ENCODE data around the gene ENTREP1.

The ENTREP1 gene

GRCh38 chr9:69420611-69421270 lies 95.7 kb downstream of the ENTREP1 start:
- DNase-seq (ENCODE audit: low read depth) = no peak
- H3K4me3 ChIP-seq (ENCODE audit: low read depth, low read length) = no peak overlapping the region
- TF ChIP-seq, protein P1, sequence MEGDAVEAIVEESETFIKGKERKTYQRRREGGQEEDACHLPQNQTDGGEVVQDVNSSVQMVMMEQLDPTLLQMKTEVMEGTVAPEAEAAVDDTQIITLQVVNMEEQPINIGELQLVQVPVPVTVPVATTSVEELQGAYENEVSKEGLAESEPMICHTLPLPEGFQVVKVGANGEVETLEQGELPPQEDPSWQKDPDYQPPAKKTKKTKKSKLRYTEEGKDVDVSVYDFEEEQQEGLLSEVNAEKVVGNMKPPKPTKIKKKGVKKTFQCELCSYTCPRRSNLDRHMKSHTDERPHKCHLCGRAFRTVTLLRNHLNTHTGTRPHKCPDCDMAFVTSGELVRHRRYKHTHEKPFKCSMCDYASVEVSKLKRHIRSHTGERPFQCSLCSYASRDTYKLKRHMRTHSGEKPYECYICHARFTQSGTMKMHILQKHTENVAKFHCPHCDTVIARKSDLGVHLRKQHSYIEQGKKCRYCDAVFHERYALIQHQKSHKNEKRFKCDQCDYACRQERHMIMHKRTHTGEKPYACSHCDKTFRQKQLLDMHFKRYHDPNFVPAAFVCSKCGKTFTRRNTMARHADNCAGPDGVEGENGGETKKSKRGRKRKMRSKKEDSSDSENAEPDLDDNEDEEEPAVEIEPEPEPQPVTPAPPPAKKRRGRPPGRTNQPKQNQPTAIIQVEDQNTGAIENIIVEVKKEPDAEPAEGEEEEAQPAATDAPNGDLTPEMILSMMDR (IDR thresholded peaks at IDR 0.05; ENCODE audit: low read depth, low read length, missing control alignments) = no peak

DNA sequence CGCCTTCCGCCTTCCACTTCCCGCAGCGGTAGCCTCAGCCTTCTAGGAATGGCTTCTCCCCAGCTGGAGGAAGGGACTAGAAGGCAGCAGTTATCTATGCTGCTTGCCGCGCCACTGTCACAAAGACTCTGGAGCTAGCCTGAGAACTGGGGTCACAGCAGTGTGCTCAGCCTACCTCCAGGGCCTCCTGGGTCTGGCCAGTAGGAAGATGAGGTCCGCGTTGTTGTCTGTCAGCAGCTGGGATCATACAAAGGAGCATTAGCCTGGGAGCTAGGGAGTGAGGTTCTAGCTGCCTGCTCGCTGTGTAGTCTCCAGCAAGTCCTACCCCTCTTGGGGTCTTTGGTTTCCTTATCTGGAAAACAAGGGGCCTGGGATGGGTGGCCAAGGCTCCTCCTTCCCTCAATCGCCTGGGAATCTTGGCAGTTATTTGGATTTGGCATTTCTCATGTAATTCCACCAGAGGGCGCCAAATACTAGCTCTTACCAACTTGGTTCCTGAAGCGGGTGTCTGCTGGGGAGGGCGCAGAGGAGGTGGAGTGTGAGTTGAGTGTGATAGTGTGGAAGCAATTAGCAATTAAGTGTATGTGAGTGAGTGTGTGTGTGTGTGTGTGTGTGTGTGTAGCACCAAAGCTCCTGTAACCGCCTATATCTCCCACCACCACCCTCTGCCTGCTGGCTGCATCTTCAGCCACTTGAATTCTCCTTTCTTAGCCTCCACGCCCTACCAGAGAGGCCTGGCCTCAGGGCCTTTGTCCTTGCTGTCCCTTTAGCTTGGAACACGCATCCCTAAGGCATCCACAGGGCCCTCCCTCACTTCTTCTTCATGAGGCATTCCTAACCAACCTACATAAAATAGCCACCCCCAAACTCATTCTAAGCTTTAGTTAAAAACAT lies 97.1 kb downstream of the ENTREP1 start:
- H3K4me3 ChIP-seq (ENCODE audit: low read depth, low read length) = no peak overlapping the region
- TF ChIP-seq, protein P1 (IDR thresholded peaks at IDR 0.05; ENCODE audit: low read depth, low read length, missing control alignments) = peak; percentile 77
- no peak for DNase-seq (ENCODE audit: low read depth)

DNA sequence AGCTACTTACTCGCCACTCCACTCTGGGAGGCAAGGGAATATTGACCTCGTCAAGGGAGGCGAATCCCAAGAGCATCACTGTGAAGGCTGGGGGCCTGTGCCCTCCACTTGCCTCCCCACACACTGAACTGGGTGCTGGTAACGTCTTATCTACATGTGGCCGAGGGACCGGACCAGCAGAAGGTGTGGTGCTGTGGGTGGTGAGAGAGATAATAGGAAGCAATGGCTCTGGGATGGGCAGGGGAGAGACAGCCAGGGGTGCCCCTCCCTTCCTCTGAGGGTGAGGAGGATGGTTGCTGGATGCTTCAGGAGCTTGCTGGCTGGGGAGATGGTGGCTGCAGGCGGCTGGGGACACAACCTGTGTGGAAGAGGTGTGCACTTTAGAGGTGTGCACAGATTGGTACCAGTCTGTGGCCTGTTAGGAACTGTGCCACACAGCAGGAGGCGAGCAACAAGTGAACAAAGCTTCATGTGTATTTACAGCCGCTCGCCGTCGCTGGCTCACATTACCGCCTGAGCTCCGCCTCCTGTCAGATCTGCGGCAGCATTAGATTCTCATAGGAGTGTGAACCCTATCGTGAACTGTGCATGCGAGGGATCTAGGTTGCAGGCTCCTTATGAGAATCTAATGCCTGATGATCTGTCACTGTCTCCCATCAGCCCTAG lies 100.3 kb downstream of the ENTREP1 start:
- DNase-seq (ENCODE audit: low read depth) = no peak
- TF ChIP-seq, protein P1 (IDR thresholded peaks at IDR 0.05; ENCODE audit: low read depth, low read length, missing control alignments) = no peak

GRCh38 chr9:69427286-69427685 lies 102.3 kb downstream of the ENTREP1 start:
- DNase-seq (ENCODE audit: low read depth) = no peak
- no peak overlapping the region for H3K4me3 ChIP-seq (ENCODE audit: low read depth, low read length)
- TF ChIP-seq, protein P1 (IDR thresholded peaks at IDR 0.05; ENCODE audit: low read depth, low read length, missing control alignments) = no peak

More for the DNA sequence above, 100.3 kb downstream of the ENTREP1 start:
- H3K4me3 ChIP-seq (ENCODE audit: low read depth, low read length) = no peak overlapping the region

DNA sequence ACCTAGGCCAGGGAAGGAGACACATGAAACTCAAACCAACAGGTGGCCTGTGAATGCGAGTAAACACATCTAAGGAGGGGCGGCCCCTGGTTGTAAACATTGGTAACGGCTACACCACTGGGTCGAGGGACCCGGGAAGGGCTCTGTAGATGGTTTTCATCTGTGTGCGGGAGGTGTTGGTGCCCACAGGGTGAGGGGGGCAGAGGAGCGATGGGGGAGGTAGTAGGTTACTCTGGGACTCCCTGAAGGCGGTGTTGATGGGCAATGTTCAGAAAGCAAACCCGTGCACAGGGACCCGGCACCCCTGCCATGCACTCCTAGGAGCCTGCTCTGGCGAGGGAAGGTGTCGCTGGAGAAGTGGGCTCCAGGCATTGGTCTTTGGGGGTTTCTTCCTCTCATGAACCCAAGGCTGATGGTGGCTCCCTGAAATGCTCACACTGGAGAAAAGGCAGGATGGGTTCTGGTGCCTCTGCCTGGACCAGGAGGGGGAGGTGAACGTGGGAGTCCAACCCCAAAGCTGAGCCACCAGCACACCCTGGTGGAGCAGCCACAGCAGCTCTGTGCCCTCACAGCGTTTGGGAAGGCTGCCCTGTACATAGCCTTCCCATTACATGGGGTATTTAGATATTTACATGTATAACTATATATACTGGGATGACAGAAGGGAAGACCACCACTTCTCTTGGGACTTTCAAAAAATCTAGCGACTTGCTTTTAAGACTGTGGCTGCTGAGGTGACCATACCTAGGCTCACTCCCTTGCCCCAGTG lies 103.2 kb downstream of the ENTREP1 start:
- TF ChIP-seq, protein P1 (IDR thresholded peaks at IDR 0.05; ENCODE audit: low read depth, low read length, missing control alignments) = no peak
- H3K4me3 ChIP-seq (ENCODE audit: low read depth, low read length) = no peak overlapping the region
- no peak for DNase-seq (ENCODE audit: low read depth)

GRCh38 chr9:69429281-69429680 lies 104.3 kb downstream of the ENTREP1 start:
- no peak for DNase-seq (ENCODE audit: low read depth)
- no peak overlapping the region for H3K4me3 ChIP-seq (ENCODE audit: low read depth, low read length)
- TF ChIP-seq, protein P1 (IDR thresholded peaks at IDR 0.05; ENCODE audit: low read depth, low read length, missing control alignments) = no peak

All from GM12864 (cell line).